Ishikawa (cell line): ENCODE data around the gene MYH16.

Experiments
- CEBPB ChIP-seq: IDR thresholded peaks from 2 replicates; pipeline ENCODE4 v1.6.1; 2012
- CREB1 ChIP-seq: IDR thresholded peaks from 2 replicates; pipeline ENCODE4 v1.6.1; 2012; ENCODE audit warnings: low read depth
- EGR1 ChIP-seq: IDR thresholded peaks from 2 replicates; pipeline ENCODE4 v1.6.1; 2012
- EP300 ChIP-seq: IDR thresholded peaks from 2 replicates; pipeline ENCODE4 v1.6.1; 2012; ENCODE audit warnings: borderline replicate concordance
- FOXM1 ChIP-seq: IDR thresholded peaks from 2 replicates; pipeline ENCODE4 v1.6.1; 2012; ENCODE audit warnings: low read depth, borderline replicate concordance
- NFIC ChIP-seq: IDR thresholded peaks from 2 replicates; pipeline ENCODE4 v1.6.1; 2012
- RAD21 ChIP-seq: IDR thresholded peaks from 2 replicates; pipeline ENCODE4 v1.6.1; 2012; ENCODE audit warnings: low read depth
- TAF1 ChIP-seq: IDR thresholded peaks from 2 replicates; pipeline ENCODE4 v1.6.1; 2012; ENCODE audit warnings: low read depth, mild to moderate bottlenecking
- TEAD4 ChIP-seq: IDR thresholded peaks from 2 replicates; pipeline ENCODE4 v1.6.1; 2012
- YY1 ChIP-seq: IDR thresholded peaks from 2 replicates; pipeline ENCODE4 v1.6.1; 2012; ENCODE audit warnings: low read depth
- ZBTB7A ChIP-seq: IDR thresholded peaks from 2 replicates; pipeline ENCODE4 v1.6.1; 2012; ENCODE audit warnings: low read depth
- TF ChIP-seq, protein P1 (sequence below): IDR thresholded peaks from 2 replicates; pipeline ENCODE4 v1.6.1; 2012
- TF ChIP-seq, protein P2 (sequence below): IDR thresholded peaks from 2 replicates; pipeline ENCODE4 v1.6.1; 2012; ENCODE audit warnings: low read depth, mild to moderate bottlenecking
- TF ChIP-seq, protein P3 (sequence below): IDR thresholded peaks from 2 replicates; pipeline ENCODE4 v1.6.1; 2012

DNA sequence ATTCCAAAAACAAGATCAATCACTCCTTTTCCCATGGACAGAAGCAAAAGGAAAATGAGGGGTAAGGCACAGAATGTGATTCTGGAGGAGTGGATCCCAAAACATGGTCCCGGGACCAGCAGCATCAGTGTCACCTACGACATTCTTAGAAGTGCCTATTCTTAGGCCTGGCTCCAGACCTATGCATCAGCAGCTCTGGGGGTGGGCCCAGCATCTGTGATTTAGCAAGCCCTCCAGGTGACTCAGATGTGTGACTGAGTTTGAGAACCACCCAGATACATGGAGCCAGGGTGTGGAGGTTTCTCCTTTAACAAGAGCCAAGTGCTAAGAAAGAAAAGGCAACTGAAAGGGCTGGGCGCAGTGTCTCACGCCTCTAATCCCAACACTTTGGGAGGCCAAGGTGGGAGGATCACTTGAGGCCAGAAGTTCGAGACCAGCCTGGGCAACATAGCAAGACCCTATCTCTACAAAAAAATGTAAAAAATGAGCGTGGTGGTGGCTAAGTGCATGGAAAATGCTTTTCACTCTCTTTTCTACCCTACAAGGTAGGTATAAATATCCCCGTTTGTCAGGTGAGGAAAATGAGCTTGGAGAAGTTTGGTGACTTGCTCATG lies 35.9 kb downstream of the MYH16 start:
- TF ChIP-seq EP300 (no peak), RAD21 (no peak), ZBTB7A (no peak), YY1 (no peak), TAF1 (no peak), TEAD4 (no peak), EGR1 (no peak), CEBPB (no peak), CREB1 (no peak), FOXM1 (no peak), NFIC (no peak)
- TF ChIP-seq, protein P1, sequence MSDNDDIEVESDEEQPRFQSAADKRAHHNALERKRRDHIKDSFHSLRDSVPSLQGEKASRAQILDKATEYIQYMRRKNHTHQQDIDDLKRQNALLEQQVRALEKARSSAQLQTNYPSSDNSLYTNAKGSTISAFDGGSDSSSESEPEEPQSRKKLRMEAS = no peak
- TF ChIP-seq, protein P2, sequence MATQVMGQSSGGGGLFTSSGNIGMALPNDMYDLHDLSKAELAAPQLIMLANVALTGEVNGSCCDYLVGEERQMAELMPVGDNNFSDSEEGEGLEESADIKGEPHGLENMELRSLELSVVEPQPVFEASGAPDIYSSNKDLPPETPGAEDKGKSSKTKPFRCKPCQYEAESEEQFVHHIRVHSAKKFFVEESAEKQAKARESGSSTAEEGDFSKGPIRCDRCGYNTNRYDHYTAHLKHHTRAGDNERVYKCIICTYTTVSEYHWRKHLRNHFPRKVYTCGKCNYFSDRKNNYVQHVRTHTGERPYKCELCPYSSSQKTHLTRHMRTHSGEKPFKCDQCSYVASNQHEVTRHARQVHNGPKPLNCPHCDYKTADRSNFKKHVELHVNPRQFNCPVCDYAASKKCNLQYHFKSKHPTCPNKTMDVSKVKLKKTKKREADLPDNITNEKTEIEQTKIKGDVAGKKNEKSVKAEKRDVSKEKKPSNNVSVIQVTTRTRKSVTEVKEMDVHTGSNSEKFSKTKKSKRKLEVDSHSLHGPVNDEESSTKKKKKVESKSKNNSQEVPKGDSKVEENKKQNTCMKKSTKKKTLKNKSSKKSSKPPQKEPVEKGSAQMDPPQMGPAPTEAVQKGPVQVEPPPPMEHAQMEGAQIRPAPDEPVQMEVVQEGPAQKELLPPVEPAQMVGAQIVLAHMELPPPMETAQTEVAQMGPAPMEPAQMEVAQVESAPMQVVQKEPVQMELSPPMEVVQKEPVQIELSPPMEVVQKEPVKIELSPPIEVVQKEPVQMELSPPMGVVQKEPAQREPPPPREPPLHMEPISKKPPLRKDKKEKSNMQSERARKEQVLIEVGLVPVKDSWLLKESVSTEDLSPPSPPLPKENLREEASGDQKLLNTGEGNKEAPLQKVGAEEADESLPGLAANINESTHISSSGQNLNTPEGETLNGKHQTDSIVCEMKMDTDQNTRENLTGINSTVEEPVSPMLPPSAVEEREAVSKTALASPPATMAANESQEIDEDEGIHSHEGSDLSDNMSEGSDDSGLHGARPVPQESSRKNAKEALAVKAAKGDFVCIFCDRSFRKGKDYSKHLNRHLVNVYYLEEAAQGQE = no peak
- TF ChIP-seq, protein P3, sequence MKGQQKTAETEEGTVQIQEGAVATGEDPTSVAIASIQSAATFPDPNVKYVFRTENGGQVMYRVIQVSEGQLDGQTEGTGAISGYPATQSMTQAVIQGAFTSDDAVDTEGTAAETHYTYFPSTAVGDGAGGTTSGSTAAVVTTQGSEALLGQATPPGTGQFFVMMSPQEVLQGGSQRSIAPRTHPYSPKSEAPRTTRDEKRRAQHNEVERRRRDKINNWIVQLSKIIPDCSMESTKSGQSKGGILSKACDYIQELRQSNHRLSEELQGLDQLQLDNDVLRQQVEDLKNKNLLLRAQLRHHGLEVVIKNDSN = no peak
